DMS53 treated with DMSO at 0.1 percent for 48 hours (cell line): Measurements from ENCODE around the gene RSPO1.
"Not testable (repeated sequence)": the region's sequence is repeated elsewhere in the genome, so short reads cannot be mapped to it uniquely, and the experiment has no call there.

Source experiments
- DNase-seq: peaks from one replicate; lab custom pipeline; 2025; ENCODE audit not compliant: unreplicated experiment; lab: John Stamatoyannopoulos, UW

The RSPO1 gene

DNA sequence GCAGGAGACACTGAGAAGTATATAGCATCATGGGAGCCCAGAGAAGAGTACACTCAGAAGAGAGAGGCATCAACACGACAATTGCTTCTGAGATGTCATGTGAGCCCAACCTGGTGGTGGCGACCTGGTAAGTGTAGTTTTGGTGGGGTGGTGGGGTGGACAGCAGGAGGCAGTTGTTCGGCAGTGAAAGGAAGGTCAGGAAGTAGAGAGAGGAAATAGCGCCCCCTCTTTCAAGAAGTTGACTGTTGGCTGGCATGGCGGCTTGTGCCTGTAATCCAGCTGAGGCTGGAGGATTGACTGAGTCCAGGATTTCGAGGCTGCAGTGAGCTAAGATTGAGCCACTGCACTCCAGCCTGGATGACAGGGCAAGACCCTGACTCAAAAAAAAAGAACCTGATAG, 12.6 kb downstream of the RSPO1 start:
- DNase-seq = no peak

DNA sequence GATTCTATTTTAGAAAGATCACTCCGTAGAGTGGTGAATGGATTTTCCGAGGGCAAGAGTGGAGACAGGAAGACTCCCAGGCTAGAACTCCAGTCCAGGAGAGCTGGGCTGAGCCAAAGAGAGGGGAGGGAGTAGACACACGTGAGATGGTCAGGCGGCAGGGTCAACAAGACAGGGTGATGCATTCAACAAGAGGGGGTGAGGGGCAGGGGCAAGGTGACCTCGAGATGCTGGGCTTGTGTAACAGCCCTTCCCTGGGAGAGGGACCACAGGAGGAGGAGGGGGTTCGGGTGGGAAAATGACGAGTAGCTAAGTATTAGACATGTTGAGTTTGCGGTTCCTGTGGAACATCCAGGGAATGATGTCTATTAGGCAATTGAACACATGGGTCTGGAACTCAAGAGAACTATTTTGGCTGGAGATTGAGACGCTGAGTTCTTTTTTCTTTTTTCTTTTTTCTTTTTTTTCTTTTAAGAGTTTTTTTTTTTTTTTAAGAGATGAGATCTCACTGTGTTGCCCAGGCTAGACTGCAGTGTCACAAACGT, 13.3 kb downstream of the RSPO1 start:
- no peak for DNase-seq

- DNase-seq = no peak
Observed at GRCh38 chr1:37620707-37621106, 14.0 kb downstream of the RSPO1 start.

DNA sequence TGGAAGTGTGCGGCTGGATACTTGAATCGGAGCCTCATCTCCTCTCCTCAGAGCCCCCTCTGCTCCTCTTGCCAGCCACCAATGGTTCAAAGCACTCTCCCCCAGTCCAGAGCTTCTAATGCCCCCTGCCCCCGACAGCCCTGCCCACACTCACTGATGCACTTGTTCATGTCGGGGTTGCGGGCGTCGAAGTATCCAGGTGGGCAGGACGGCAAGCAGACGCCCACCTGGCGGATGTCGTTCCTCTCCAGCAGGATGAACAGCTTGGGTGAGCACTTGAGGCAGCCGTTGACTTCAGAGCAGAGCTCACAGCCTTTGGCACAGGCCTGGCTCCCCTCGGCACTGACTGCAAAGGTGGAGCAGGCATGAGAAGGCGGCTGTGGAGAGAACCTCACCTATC, 18.4 kb downstream of the RSPO1 start:
- no peak for DNase-seq

- DNase-seq = no peak
Observed at GRCh38 chr1:37614105-37614504, 20.6 kb downstream of the RSPO1 start.

GRCh38 chr1:37612186-37612585, 22.5 kb downstream of the RSPO1 start:
- DNase-seq = no peak

- no peak for DNase-seq
Observed at GRCh38 chr1:37609994-37610393, 24.7 kb downstream of the RSPO1 start.

- DNase-seq = no peak
Observed at GRCh38 chr1:37609002-37609401, 25.7 kb downstream of the RSPO1 start.

- no peak for DNase-seq
Observed at GRCh38 chr1:37606481-37607263, 28.0 kb downstream of the RSPO1 start.

DNA sequence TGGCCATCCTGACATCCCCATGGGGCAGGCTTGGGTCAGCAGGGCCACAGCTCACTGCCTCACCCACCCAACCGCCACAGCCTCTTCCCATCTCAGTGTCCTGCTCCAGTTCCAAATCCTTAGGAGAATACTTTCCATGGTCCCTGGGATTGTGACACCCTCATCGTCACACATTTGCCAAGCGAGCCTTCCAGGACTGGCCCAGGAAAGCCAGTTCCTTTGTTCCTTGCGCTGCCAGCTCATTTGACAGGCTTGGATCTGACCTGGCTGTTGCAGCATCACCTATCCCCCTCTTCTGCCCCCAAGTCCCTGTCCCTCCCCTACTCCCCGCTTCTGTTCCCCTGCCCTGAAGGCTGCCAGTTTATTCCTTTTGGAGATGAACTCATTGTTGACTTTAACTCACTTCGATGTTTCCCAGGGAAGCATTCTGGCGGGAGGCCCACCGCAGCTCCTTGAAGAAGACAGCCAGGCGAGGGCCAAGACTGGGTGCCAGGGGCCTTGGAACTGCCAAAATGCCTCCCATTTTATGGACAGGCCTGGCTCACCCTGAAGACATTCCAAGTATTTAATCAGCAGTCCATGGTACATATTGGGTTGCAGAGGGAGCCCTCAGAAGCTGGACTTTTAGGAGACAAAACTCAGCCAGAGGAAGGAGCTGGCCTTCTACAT, 28.8 kb downstream of the RSPO1 start:
- no peak for DNase-seq

- no peak for DNase-seq
Observed at GRCh38 chr1:37605061-37605650, 29.5 kb downstream of the RSPO1 start.

- peak; percentile 3 for DNase-seq
Observed at GRCh38 chr1:37602750-37603694, 31.7 kb downstream of the RSPO1 start.

DNA sequence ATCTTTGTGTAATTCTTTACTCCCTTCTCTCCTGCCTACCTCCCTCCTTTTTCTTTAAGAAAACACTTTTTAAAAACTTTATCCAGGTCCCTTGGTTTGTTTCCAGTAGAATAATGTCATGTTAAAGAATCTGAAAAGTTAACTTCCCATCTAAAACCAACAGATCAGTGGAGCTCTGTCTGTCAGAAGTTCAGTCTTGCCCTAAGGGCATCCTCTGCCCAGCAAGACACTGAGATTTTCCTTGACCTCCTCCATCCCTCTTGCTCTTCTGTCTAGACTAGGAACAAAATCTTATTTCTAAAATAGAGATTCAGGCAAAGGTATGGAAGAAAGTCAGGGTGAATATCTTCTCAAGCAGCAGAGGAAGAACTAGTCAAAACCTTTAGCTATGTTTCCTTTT, 33.3 kb downstream of the RSPO1 start:
- no peak for DNase-seq

DNA sequence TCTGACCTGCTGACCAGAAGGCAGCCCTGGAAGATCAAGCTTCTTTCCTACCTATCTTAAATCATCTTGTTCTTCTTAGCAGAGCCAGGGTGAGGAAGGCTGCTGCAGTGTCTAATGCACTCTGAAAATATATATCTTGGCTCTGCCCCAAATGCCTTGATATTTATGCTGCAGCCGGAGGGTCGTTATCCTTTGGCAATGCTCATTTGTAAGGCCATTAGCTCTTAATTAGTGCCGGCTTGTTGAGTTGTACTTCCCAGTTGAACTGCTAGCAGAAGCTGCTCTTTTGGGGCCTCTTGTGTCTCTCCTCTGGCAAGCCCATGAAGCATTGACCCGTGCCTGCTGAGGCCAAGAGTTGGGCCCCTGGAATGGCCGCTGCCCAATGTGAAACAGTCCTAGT, 34.8 kb downstream of the RSPO1 start:
- no peak for DNase-seq

DNA sequence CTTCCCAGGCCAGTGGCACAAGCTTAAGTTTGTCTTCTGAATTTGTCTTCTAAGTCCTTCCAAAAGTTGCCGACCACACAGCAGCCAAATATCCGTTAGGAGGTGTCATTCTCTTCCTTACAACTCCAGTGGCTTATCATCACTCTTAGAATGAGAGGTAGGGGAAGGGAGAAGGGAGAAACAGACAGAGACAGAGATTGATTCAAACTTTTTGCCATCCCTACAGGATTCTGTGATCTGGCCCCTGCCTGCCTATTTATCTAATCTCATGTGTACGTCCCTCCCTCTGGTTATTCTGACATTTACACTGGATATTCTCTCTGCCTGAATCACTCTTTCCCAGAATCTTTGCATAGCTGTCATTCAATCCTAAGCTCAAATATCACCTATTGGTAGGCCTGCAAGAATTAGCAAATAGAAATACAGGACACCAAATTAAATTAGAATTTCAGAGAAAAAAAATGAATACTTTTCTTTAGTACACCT, 38.5 kb downstream of the RSPO1 start:
- DNase-seq = no peak

DNA sequence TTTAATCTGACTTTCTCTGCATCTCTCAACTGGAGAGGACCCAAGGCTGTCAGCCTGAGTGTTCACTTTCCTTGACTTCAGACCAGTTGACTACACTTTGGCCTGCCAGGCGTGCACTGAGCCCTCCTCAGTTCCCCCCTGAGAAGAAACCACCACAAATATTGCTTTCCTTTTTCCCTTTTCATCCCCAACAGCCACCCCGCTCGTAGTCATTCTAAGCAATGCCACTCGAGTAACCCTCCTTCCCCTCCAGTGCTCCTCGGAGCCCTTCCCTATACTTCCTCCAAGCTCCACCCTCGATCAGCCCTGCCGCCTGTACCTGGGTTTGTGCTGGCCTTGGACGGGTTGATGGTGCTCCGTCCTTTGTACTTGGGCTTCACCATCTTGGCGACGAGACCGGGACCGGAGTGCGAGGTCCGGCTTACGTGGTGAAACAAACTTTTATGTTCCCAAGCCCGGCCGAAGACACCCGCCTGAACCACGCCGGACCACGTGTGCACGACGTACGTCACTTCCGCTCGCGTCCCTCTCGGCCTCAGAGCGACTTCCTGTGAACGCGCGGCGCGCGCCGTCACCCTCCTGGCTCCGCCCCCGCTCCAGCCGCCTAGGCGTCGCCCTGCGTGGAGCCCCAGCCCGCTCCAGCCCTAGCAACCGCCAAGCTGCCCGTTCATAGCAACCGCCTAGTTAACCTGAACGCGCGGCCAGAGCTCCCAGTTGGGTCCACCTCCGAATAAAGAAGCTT, 39.1 kb downstream of the RSPO1 start, which contains the start of gene GNL2:
TSS of gene GNL2 (minus strand) at position 498 of the 742 bp plus-strand sequence. CDS start at position 383, 115 bp downstream.
- DNase-seq = peak; percentile 91

- DNase-seq = no peak
Observed at GRCh38 chr1:37593726-37594125, 41.0 kb downstream of the RSPO1 start.

DNA sequence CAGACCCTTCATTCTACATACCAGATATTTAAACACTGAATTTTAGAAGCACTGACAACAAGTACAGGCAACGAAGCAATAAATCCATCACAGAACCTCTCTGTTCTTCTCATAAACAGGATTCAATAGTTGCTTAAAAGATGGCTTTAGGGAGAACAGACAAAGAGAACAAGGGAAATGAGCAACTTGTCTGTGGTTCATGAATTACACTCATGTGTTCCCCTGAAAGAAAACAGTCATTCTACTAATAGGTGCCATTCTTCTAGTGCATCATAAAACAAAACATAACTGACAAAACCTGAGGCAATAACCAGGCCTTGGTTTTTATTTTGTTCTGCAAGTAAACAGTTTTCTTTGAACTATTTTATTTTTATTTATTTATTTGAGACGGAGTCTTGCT, 45.8 kb downstream of the RSPO1 start:
- DNase-seq = no peak

DNA sequence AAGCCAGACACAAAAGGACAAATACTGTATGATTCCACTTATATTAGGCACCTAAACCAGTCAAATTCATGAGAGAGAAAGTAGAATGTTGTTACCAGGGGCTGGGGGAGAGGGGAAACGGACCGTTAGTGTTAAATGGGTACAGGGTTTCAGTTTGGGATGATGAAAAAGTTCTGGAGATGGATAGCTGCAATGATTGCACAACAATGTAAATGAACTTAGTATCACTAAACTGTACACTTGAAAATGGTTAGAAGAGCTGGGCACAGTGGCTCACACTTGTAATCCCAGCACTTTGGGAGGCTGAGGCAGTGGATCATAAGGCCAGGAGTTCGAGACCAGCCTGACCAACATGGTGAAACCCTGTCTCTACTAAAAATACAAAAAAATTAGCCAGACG, 50.1 kb downstream of the RSPO1 start:
- not testable (repeated sequence) for DNase-seq

DNA sequence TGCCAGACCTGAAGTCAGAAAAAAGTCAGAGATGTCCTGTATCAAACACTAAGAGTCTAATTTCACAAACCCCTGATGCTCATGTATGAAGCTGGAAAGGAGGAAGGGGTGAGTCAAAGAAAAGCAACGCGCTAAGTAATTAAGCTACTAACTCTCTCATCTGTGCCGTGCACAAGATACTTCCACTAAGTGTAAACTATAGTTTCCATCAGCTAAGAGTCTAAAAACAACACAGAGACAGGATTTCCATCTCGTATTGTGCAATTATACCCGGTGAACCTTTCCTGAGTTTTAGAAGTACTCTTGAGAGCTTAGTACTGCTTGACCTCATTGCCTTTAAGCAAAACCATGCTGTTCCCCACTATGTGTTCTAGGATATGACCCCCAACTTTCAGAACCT, 59.0 kb downstream of the RSPO1 start:
- DNase-seq = no peak
